Right lobe of liver (tissue), 6 donors: Measurements from ENCODE around the gene KLF16. TPM values are rescaled to one million over a fixed set of nuclear protein-coding genes. Genes with fewer than 3 reads are reported as not detected.
A peak's percentile ranks its signal among the peaks of the same experiment; 100 is the strongest.
"Not testable (repeated sequence)": the region's sequence is repeated elsewhere in the genome, so short reads cannot be mapped to it uniquely, and the experiment has no call there.

ENCODE experiments used
- ATAC-seq, 4 donors: fragments of 200-7000 bp; cut with Tn5 transposase; one replicate each; pipeline ENCODE4 v1.9.1; 2020; ENCODE audit warnings: mild to moderate bottlenecking in 4 of 4, moderate library complexity in 4 of 4
- DNase-seq, 3 donors: peaks; one replicate each; pipeline ENCODE4 v3.0.0-alpha.2; 2020
- H3K27ac ChIP-seq, 3 donors: fragments of 200-600 bp; one replicate each; pipeline ENCODE4 v1.8.0; 2022
- H3K27me3 ChIP-seq, 2 donors: fragments of 200-600 bp; one replicate each; pipeline ENCODE4 v1.8.0; 2022
- H3K36me3 ChIP-seq, 4 donors: fragments of 200-600 bp; sonication (generic) in 1 of 4; one replicate each; pipeline versions ENCODE4 v1.5.1 to v1.8.0; 2017 to 2022; ENCODE audit warnings: control low read depth in 1 of 4
- H3K4me1 ChIP-seq, 4 donors: fragments of 200-600 bp; sonication (generic) in 1 of 4; one replicate each; pipeline versions ENCODE4 v1.5.1 to v1.8.0; 2017 to 2022; ENCODE audit warnings: control low read depth in 1 of 4
- H3K4me3 ChIP-seq, 3 donors: fragments of 200-600 bp; one replicate each; pipeline ENCODE4 v1.8.0; 2022
- H3K9me3 ChIP-seq, 4 donors: fragments of 200-600 bp; sonication (generic) in 1 of 4; one replicate each; pipeline versions ENCODE4 v1.5.1 to v1.8.0; 2017 to 2022; ENCODE audit warnings: control low read depth in 1 of 4
- CTCF ChIP-seq, 4 donors: fragments of 200-600 bp in 3 of 4; fragments of 450-650 bp in 1 of 4; IDR thresholded peaks; one replicate each; pipeline versions ENCODE4 v1.5.1 to v1.8.0; 2016 to 2022; ENCODE audit warnings: antibody characterized with exemption in 4 of 4, mild to moderate bottlenecking in 2 of 4
- POLR2A ChIP-seq: fragments of 450-650 bp; IDR thresholded peaks from one replicate; pipeline ENCODE4 v1.6.1; 2017; ENCODE audit warnings: antibody characterized with exemption, mild to moderate bottlenecking
- WGBS: methylation state at CpG from one replicate; pipeline ENCODE4 v1.1.6; 2018; ENCODE audit warnings: low coverage, low lambda C conversion rate; ENCODE audit not compliant: insufficient coverage; ENCODE audit errors: missing lambda C conversion rate; 5-methylcytosine and 5-hydroxymethylcytosine counted together
- intact Hi-C, 2 donors: fragments of 100-400 bp; cut with DNase I; formaldehyde crosslinking; loops; one replicate each; pipeline versions ENCODE4 v1.11.2 to v1.14.1; 2022
- total RNA-seq, 6 experiments: library from RNA; depleted of rRNA in 2 of 6; stranded (reverse); fragments of >200 nt in 2 of 6; fragmentation: NEBNext Ultra II Directional in 3 of 6; extraction: Animal tissue kit (Norgen Biotek cat#: 25700) in 3 of 6; gene quantifications; one replicate each; pipeline versions ENCODE4 v1.1.0 to v1.2.4, GENCODE V29; 2016 to 2023
- donor health status: DM: no; HTN: yes; CAD: no.
- donor health status: DM: no; HTN: no; CAD: no.
- donor health status: DM: no; HTN: no; CAD: no.
- donor health status: DM: no; HTN: yes; CAD: no.
- donor health status: DM: no; HTN: yes; CAD: no.

The KLF16 gene
- total RNA-seq, 6 experiments from 2014 or later = 9.9 to 23.6 (median 10.8) TPM

DNA sequence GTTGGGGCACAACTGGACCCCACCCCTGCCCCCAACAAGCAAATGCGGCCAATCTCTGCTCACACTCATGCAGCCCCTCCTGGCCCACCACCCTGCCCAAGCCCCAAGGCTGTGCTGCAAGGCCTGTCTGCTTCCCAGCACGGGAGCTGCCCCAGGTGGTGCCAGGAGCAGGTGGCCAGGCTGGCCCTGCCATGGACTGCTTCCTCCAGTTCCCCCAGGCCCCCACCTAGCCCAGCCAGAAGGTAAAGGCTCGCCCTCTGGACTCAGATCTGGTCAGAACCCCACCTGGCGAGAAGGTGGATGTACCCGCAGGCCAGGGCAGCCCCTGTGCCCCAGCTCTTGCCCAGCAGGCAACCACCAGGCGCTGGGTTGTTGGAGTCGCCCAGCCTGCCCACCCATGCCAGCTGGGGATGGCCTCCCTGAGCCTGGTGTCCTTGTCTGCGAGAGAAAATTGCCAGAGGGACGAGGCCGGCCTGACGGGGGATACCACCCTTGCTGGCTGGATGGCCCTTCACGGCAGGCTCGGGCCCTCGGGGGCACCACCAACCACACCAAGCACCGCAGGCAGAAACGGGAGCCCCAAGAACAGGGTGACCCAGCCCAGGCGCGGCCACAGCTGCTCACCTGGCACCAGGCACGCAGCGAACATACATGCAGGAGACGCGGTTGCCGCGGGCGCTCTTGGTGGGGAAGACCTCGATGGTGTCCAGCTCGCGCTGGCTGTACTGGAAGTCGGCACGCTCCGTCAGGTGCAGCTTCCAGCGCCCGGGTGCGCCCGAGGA, 17.4 kb upstream of the KLF16 start:
- ATAC-seq (no peak), DNase-seq (peak in 1 of 3 donors; percentile 25)
- H3K4me3 ChIP-seq = no peak overlapping the region
- H3K27me3 ChIP-seq = no peaks in the 10 kb centered on the region
- TF ChIP-seq CTCF (IDR thresholded peaks at IDR 0.05) = no peak
- no peak for TF ChIP-seq POLR2A
- no peaks in the 10 kb centered on the region for H3K36me3 ChIP-seq
- H3K27ac ChIP-seq = no peak overlapping the region
- H3K4me1 ChIP-seq = peaks cover 0 to 14% (median 5%) of the 10 kb centered on the region in 4 donors
- H3K9me3 ChIP-seq = no peaks in the 10 kb centered on the region
- intact Hi-C loops = no loop called here
- 80% methylated on average over 2 of the region's 35 CpGs for WGBS

- H3K27me3 ChIP-seq, ATAC-seq, H3K27ac ChIP-seq, DNase-seq, H3K36me3 ChIP-seq, intact Hi-C loops, H3K9me3 ChIP-seq, H3K4me3 ChIP-seq: not testable (repeated sequence)
- WGBS = 80% methylated on average over 11 of the region's 17 CpGs
- peaks cover 0 to 14% (median 6%) of the 10 kb centered on the region in 4 donors for H3K4me1 ChIP-seq
Measured at GRCh38 chr19:1879982-1880381, 16.6 kb upstream of the KLF16 start.

DNA sequence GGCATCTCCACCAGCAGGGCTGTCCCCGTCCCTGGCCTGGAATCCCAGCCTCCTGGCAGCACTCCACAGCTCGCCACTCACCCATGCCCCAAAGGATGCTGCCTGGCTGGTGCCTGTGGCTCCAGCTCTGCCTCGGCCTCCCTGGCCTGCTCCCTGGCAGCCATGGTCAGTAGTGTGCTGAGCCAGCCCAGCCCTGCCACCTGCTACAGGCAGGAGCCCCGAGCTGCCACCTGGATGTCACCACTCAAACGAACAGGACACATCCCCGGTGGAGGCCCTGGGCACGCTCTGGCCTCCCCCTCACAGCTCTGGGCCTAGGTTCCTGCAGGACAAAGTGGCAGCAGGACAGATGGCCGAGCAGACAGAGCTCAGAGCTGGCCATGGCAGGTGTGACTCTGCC, 15.2 kb upstream of the KLF16 start:
- H3K9me3 ChIP-seq, DNase-seq, H3K4me3 ChIP-seq, H3K27me3 ChIP-seq, ATAC-seq, intact Hi-C loops, H3K36me3 ChIP-seq, H3K27ac ChIP-seq: not testable (repeated sequence)
- no CpG with 5 or more reads among the region's 8 CpGs for WGBS
- peaks cover 0 to 18% (median 9%) of the 10 kb centered on the region in 4 donors for H3K4me1 ChIP-seq

- H3K36me3 ChIP-seq, H3K4me3 ChIP-seq, H3K27me3 ChIP-seq, H3K27ac ChIP-seq, H3K9me3 ChIP-seq, intact Hi-C loops, ATAC-seq, DNase-seq: not testable (repeated sequence)
- WGBS = no CpG with 5 or more reads among the region's 47 CpGs
- peaks cover 0 to 30% (median 15%) of the 10 kb centered on the region in 4 donors for H3K4me1 ChIP-seq
Measured at GRCh38 chr19:1877280-1877660, 13.9 kb upstream of the KLF16 start.

DNA sequence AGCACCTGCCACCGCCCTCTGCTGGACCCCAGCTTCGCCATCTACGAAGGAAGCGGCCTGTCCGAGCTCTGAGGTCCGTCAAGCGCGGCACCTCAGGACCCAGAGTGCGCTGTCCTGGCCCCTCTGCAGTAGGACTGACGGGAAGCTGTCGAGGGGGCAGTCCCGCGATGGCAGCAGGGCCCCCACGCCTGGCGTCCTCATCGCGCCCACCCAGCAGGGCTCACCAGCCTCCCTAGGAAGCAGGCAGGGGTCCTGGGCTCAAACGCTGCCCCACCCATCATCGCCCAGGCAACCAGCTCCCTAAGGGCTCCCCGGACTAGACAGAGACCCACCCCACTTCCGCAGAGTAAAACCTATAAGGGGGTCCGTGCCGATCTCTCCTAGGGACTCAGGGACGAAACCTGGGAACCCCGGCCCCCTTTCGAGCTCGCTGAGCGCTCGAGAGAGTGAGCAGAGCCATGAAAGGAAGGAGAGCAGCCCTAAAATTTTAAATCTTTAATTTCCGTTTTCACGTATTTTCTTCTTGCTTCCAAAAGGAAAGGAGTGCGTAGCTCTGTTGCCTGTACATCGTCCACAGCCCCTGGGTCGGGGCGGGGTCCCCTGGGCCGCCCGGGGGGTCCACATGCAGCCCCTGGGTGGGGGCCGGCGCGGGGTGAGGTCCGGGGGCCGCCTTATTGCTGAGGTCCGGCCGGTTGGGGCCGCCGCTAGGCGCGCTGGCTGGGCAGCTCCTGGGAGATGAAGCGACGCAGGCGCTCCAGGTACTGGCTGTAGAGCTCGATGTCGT, 13.3 kb upstream of the KLF16 start:
- peak in 3 of 4 donors; percentile 2 to 5 (median 3) for ATAC-seq
- 47% methylated on average over 14 of the region's 53 CpGs for WGBS
- H3K9me3 ChIP-seq, H3K27me3 ChIP-seq, DNase-seq, H3K36me3 ChIP-seq, intact Hi-C loops: not testable (repeated sequence)
- Histone ChIP-seq H3K4me3 (peak overlapping the region; percentile 85 to 99 (median 96)), H3K4me1 (peaks cover 0 to 36% (median 18%) of the 10 kb centered on the region in 4 donors), H3K27ac (peak overlapping the region; percentile 90 to 96 (median 92))

DNA sequence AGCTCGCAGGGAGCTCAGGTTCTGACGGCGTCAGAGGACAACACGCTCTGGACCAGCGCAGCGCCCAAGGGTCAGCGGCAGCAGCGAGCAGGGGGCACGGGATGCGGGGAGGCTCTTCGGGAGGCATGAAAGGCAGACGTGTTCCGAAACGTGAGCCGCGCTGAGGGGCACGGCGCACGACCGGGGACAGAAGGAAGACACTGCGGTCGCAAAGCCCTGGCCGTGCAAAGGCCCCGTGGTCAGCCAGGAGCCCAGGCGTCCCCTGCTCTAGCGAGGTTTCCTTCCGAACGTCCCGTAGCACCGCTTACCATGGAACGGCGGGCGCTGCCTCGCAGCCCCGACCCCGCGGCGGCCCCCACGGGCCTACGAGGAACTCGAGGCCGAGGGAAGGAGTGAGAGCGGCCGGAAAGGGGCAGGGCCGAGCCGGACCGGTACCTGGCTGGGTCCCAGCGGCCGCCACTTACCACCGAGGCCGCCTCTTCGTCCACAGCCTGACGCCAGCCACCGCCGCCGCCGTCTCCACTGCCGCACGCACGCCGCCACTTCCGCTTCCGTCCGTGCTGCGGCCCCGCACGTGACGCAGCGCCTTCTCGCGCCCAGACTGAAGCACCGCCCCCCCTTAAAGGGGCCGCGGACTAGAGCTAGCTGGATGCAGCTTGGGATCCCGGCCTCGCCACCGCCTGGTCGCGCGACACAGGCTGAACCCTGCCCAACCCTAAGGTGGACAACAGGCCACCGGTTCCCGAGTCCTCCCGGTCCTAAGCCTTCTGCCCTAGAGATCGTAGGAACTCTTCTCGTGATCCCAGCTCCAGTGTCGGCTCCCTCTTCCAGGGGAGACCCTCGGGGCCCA, 12.5 kb upstream of the KLF16 start:
- intact Hi-C loops = no loop called here
- no peaks in the 10 kb centered on the region for H3K27me3 ChIP-seq
- peak; percentile 91 for TF ChIP-seq POLR2A
- TF ChIP-seq CTCF (IDR thresholded peaks at IDR 0.05) = no peak
- peaks cover 0 to 44% (median 22%) of the 10 kb centered on the region in 4 donors for H3K4me1 ChIP-seq
- H3K27ac ChIP-seq = peak overlapping the region; percentile 90 to 96 (median 92)
- H3K9me3 ChIP-seq = no peaks in the 10 kb centered on the region
- no peaks in the 10 kb centered on the region for H3K36me3 ChIP-seq
- peak overlapping the region; percentile 85 to 99 (median 96) for H3K4me3 ChIP-seq
- peak; percentile 80 to 87 (median 82) for ATAC-seq
- WGBS = 3% methylated on average over 18 of the region's 87 CpGs
- DNase-seq = peak; percentile 94 to 96 (median 95)

- DNase-seq, H3K36me3 ChIP-seq, intact Hi-C loops, ATAC-seq, H3K9me3 ChIP-seq, H3K27me3 ChIP-seq: not testable (repeated sequence)
- peak overlapping the region; percentile 90 to 96 (median 92) for H3K27ac ChIP-seq
- 0% methylated on average over 11 of the region's 11 CpGs for WGBS
- peak overlapping the region; percentile 85 to 99 (median 96) for H3K4me3 ChIP-seq
- peaks cover 0 to 50% (median 25%) of the 10 kb centered on the region in 4 donors for H3K4me1 ChIP-seq
Measured at GRCh38 chr19:1875265-1875645, 11.9 kb upstream of the KLF16 start.
